Activated CD8-positive, alpha-beta memory T cell treated with anti-CD3 and anti-CD28 coated beads for 36 hours (primary cell): ENCODE measurements around the gene PKNOX2. TPM values are rescaled to one million over a fixed set of nuclear protein-coding genes. Genes with fewer than 3 reads are reported as not detected.

Experiments used
- CTCF ChIA-PET: fragments of 350-600 bp; sonication (Branson Sonifier 250); formaldehyde crosslinking; loops from one replicate; lab custom pipeline; 2021; ENCODE audit warnings: antibody characterized with exemption; lab: Charles Lee
- POLR2A ChIA-PET: fragments of 350-600 bp; sonication (Branson Sonifier 250); formaldehyde crosslinking; loops from one replicate; lab custom pipeline; 2021; ENCODE audit warnings: antibody characterized with exemption; lab: Charles Lee
- total RNA-seq, 2 experiments: library from RNA; stranded (reverse); gene quantifications; one replicate each; pipeline ENCODE4 v1.2.3, GENCODE V29; 2021

PKNOX2 gene
- total RNA-seq, 2 experiments from 2014 or later: not detected

DNA sequence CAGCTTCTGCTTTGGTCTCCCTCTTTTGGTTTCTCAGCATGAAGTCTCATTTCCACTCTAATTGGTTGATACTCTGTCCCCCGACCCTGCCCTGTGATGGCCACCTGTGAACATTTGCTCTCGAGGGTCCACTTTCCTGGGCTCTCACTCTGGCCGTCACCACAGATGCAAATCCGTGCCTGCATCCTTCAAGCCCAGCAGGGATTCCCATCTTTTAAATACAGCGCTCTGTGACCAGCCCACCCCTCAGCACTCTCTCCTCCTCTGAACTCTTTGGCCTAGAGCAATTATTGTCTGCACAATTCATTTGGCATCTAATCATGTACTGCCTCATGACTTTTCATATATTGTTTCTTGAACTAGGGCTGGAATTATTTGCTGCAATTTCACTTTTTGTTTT, 26.0 kb downstream of the PKNOX2 start:
- ChIA-PET POLR2A (no interaction called here), CTCF (no interaction called here)

- ChIA-PET POLR2A (no interaction called here), CTCF (no interaction called here)
These were observed 27.6 kb downstream of the PKNOX2 start for GRCh38 chr11:125192183-125192582.

- ChIA-PET CTCF (interaction anchor here (0.6 kb wide), 1 partner anchor 261 kb away, joined by 3 read pairs; no protein-coding TSS in a partner anchor), POLR2A (no interaction called here)
These were observed 28.3 kb downstream of the PKNOX2 start for GRCh38 chr11:125192717-125193415.

DNA sequence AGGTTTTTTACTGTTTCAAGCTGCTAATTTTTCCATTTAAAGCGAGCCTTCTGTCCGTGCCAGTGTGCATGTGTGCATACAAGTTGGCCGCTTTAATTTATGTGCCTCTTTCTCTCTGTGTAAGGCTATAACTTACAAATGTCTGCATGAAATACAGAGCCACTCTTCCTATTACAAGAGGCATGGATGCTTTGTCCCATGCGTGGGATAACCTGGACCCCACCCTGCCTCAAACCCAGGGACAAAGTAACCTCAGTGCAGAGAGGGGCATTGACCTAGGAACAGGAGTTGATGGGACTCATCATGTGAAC, 28.8 kb downstream of the PKNOX2 start:
- ChIA-PET POLR2A (no interaction called here), CTCF (interaction anchor here (0.6 kb wide), 1 partner anchor 260 kb away, joined by 3 read pairs; no protein-coding TSS in a partner anchor)

GRCh38 chr11:125193841-125194240, 29.3 kb downstream of the PKNOX2 start:
- ChIA-PET CTCF (interaction anchor here (0.6 kb wide), 1 partner anchor 260 kb away, joined by 3 read pairs; no protein-coding TSS in a partner anchor), POLR2A (no interaction called here)

DNA sequence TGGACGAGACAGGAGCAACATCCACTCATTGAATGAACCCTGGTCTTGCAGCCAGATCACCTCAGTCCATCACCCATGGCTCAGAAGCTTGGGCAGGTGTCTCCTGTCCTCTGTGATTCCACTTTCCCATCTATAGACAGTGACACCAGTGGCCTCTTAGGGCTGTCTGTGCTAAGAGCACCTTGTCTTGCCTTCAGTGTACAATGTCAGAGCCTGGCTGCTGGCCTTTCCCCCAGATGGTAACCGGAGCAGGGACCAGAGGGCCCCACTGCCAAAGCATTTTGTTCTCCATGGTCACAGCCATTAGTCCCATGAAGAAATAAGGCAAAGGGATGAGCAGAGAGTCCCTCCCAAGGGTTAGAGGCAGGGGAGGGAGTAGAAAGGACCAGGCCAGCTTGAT, 35.4 kb downstream of the PKNOX2 start:
- ChIA-PET CTCF (no interaction called here), POLR2A (no interaction called here)

GRCh38 chr11:125200441-125200840, 35.9 kb downstream of the PKNOX2 start:
- ChIA-PET POLR2A (no interaction called here), CTCF (no interaction called here)

DNA sequence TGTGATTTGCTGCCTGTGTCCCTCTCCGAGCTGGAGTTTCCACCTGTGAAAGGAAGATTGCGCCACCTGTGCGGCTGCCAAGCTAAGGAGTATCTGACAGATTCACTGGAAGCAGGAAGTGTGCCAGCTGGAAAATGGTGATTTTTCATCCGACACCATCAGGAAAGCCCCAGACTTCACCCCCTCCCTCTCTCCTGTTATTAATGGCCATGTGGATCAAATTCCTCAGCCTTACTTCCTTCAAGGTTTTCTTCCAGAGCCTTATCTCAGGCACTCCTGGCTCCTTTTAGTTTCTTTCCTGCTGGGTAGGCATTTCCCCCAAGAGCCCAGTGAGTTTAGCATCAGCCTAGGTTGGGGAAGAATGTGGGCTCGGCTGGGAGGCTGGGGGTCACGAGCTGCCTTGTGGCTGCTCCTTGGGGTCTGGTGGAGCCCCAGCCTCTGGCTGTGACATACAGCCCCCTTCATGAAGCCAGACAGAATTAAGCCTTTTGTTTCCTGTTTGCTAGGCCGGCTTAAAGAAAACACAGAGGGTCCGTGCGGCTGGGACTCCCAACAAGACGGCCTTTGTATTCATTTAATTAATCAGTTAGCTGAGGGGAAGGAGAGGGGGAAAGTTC, 37.1 kb downstream of the PKNOX2 start:
- ChIA-PET POLR2A (no interaction called here), CTCF (no interaction called here)

DNA sequence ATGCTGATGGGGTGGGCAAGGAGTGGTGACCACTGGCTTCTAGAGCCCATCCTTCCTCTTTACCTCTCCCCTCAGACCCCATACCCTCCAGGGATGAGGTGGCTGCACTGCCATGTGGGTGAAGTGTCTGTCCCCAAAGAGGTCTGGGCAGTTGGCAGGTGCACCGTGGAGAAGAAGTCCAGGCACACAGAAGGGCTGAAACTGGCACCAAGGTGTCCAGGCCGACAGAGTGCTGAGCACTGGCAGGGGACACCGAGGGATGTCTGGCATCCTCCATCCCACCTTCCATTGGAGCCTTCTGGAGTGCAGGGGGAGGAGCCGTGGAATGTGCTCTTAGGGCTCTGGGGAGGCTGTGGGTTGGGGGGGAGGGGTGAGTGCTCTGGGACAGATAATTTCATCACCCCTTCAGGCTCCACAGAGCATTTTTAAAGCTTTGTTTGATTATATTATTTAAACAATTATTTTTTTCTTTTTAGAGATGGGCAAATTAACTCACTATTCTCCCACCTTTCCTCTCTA, 37.9 kb downstream of the PKNOX2 start:
- CTCF ChIA-PET: no interaction called here
- POLR2A ChIA-PET: no interaction called here

GRCh38 chr11:125202977-125203376, 38.4 kb downstream of the PKNOX2 start:
- POLR2A ChIA-PET: no interaction called here

DNA sequence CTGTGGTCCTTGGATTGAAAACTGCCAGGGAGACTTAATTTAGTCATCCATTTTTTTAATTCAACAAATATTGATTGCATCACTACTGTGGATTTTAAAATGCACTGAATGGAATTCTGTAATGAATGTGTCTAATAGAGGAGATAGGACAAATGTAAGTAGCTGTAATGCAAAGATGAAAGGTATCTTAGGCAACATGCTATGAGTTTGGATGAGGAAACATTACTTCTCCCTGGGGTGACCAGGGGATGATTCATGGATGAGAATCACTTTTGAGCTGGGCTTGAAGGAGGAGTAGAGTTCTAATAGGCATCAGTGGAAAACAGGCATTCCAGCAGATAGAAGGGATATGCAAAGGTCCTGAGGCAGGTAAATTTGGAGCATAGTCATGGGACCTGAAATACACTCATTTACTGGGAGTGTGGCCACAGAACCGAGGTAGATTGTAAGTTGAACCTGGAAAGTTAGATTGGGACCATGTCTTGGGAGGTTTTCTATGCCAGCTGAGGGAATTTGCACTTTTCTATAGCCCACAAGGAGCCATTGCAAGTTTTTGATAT, 43.4 kb downstream of the PKNOX2 start:
- CTCF ChIA-PET: no interaction called here
- POLR2A ChIA-PET: no interaction called here

More at GRCh38 chr11:125202977-125203376, 38.4 kb downstream of the PKNOX2 start:
- CTCF ChIA-PET: no interaction called here

- POLR2A ChIA-PET: no interaction called here
- CTCF ChIA-PET: no interaction called here
These were observed 45.5 kb downstream of the PKNOX2 start for GRCh38 chr11:125210066-125210465.

GRCh38 chr11:125211191-125211947, 46.8 kb downstream of the PKNOX2 start:
- ChIA-PET POLR2A (no interaction called here), CTCF (no interaction called here)

DNA sequence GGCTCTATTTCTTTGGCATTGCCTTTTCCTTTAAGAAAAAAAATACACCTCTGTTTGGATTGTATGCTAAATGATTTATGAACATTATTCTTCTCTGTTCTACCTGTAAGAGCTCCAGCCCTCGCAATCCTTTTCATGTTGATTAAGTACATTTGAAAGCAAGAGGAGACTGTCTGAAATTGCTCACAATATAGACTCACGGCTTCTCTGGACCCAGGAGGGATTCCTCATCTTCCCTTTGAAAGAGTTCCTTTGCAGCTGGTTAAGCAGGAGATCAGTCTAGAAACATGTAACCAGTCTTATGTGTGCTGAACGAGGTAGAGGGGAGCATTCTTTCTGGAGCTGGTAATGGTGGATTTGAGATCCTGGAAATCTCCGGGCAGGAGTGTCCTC, 47.4 kb downstream of the PKNOX2 start:
- ChIA-PET POLR2A (no interaction called here), CTCF (no interaction called here)

DNA sequence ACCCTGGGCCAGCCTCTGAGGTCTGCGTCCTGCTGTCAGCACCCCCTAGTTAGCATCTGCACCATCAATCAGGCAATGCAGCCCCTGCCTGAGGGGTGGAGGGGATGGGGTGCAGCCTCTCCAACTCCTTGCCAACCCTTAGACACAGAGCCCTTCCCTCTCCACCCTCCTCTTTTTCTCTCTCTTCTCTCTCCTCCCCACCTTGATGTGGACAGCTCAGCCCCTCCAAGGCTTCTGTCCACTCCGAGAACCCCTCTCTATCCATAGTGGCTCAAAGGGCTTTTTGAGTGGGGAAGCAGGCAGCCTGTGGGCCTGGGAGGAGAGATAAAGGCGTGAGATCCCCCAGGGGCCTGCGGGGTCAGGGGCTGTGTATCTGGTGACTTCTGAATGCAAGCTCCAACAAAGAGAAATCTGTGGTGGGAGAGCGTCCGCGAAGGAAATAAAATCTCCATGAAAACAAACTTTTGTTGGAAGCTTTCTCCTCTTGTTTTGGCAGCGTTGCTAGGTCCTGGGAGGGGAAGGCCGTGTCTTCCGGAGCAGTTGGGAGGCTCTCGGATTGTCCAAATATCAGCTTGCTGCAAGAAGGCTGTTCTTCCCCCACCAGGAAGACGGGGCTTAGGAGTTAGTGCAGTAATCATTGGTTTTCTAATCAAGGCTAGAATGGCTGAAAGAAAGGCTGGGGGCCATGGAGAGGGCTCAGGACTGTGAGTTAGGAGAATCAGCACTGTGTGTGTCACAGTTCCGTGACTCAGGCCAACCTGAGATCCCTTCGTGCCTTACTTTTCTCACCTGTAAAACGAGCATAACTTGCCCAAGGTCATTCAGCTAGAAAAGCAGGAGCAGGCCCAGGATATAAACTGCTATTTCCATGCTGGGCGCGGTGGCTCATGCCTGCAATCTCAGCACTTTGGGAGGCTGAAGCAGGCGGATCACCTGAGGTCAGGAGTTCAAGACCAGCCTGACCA, 50.3 kb downstream of the PKNOX2 start:
- ChIA-PET CTCF (interaction anchor here (0.7 kb wide), 1 partner anchor 33 kb away, joined by 4 read pairs; no protein-coding TSS in a partner anchor), POLR2A (no interaction called here)

GRCh38 chr11:125215976-125216375, 51.4 kb downstream of the PKNOX2 start:
- ChIA-PET POLR2A (no interaction called here), CTCF (no interaction called here)

GRCh38 chr11:125218336-125218735, 53.8 kb downstream of the PKNOX2 start:
- ChIA-PET CTCF (no interaction called here), POLR2A (no interaction called here)

DNA sequence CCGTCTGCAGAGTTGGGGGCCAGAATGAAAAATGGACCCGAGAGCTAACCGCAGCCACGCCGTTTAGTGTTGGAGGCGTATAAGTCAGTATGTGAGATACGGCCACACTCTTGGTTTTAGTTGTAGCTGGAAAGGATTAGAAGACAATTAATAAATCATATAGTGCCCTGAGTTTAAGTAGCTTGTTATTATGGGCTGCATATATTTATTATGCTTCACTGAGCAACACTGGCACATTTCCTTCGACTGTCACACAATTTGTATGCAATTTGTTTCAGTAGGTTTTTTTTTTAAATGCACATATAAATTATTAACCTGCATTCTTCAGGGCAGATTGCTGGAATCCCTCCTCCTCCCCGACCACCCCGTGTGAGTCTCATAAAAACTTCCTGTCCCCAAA, 56.9 kb downstream of the PKNOX2 start:
- POLR2A ChIA-PET: no interaction called here
- CTCF ChIA-PET: no interaction called here

GRCh38 chr11:125222494-125222893, 57.9 kb downstream of the PKNOX2 start:
- CTCF ChIA-PET: no interaction called here
- POLR2A ChIA-PET: no interaction called here
